HepG2 (cell line): Measurements from ENCODE around the gene METTL22. TPM values are rescaled to one million over a fixed set of nuclear protein-coding genes. Genes with fewer than 3 reads are reported as not detected.

Experiments used
- CCAR2 ChIP-seq: fragments of 200-400 bp; formaldehyde crosslinking; optimal IDR thresholded peaks from 2 replicates; pipeline ENCODE3; 2018; ENCODE audit warnings: low read depth, mild to moderate bottlenecking, low read length, moderate library complexity
- IRF2 ChIP-seq: IDR thresholded peaks from 2 replicates; pipeline ENCODE4 v1.6.1; 2018; ENCODE audit warnings: missing genetic modification reagents, missing compliant biosample characterization
- KLF15 ChIP-seq: sonication (generic); formaldehyde crosslinking; IDR thresholded peaks from 2 replicates; pipeline ENCODE4 v1.8.1; 2023; ENCODE audit warnings: borderline replicate concordance, mild to moderate bottlenecking, inconsistent platforms, missing genetic modification reagents, mixed read lengths
- MNT ChIP-seq: fragments of 450-650 bp; IDR thresholded peaks from 2 replicates; pipeline ENCODE4 v1.6.1; 2016
- RBAK ChIP-seq: sonication (generic); formaldehyde crosslinking; IDR thresholded peaks from 2 replicates; pipeline ENCODE4 v1.5.1; 2020; ENCODE audit warnings: mild to moderate bottlenecking, missing genetic modification reagents
- TFDP2 ChIP-seq: sonication (generic); formaldehyde crosslinking; IDR thresholded peaks from 2 replicates; pipeline ENCODE4 v1.4.0; 2020; ENCODE audit warnings: missing genetic modification reagents
- ZBTB20 ChIP-seq: sonication (generic); formaldehyde crosslinking; IDR thresholded peaks from 2 replicates; pipeline ENCODE4 v1.8.1; 2023; ENCODE audit warnings: missing genetic modification reagents, low read depth, mild to moderate bottlenecking, borderline replicate concordance
- ZFP90 ChIP-seq: sonication (generic); formaldehyde crosslinking; IDR thresholded peaks from 2 replicates; pipeline ENCODE4 v1.8.0; 2022; ENCODE audit warnings: missing genetic modification reagents, mild to moderate bottlenecking, inconsistent platforms, borderline replicate concordance
- ZKSCAN8 ChIP-seq: IDR thresholded peaks from 2 replicates; pipeline ENCODE4 v1.6.1; 2016; ENCODE audit warnings: borderline replicate concordance, missing genetic modification reagents, missing compliant biosample characterization
- ZNF136 ChIP-seq: sonication (generic); formaldehyde crosslinking; IDR thresholded peaks from 2 replicates; pipeline ENCODE4 v1.8.1; 2022; ENCODE audit warnings: low read depth, mild to moderate bottlenecking, moderate library complexity, missing genetic modification reagents
- polyA plus RNA-seq, 8 experiments: library from polyadenylated mRNA; depleted of rRNA in 3 of 8; stranded (reverse) in 7 of 8; unstranded in 1 of 8; fragments of >200 nt; fragmentation: Illumina TruSeq in 4 of 8; extraction: Trizol in 4 of 8; gene quantifications; 2 replicates each; pipeline versions ENCODE4 v1.2.1 to v1.2.3, GENCODE V29; 2011 to 2016; ENCODE audit warnings: low read depth in 4 of 8, missing spikeins in 1 of 8, mixed read lengths in 1 of 8; ENCODE audit not compliant: insufficient read depth in 1 of 8
- total RNA-seq, 5 experiments: library from RNA; depleted of rRNA; stranded (reverse); fragments of >200 nt; fragmentation: Illumina TruSeq; extraction: Trizol; gene quantifications; 2 replicates each; pipeline ENCODE4 v1.2.3, GENCODE V29; 2016; ENCODE audit warnings: low read depth in 1 of 5
- TF ChIP-seq, protein P1 (sequence below): sonication (generic); formaldehyde crosslinking; IDR thresholded peaks from 2 replicates; pipeline ENCODE4 v1.4.0; 2020; ENCODE audit warnings: missing genetic modification reagents, borderline replicate concordance
- TF ChIP-seq, protein P2 (sequence below): fragments of 450-650 bp; IDR thresholded peaks from 2 replicates; pipeline ENCODE4 v1.6.1; 2017
- TF ChIP-seq, protein P3 (sequence below): sonication (generic); formaldehyde crosslinking; IDR thresholded peaks from 2 replicates; pipeline ENCODE4 v1.5.1; 2020; ENCODE audit warnings: mild to moderate bottlenecking, missing genetic modification reagents, moderate library complexity
- TF ChIP-seq, protein P4 (sequence below): IDR thresholded peaks from 2 replicates; pipeline ENCODE4 v1.6.1; 2016
- TF ChIP-seq, protein P5 (sequence below): sonication (generic); formaldehyde crosslinking; IDR thresholded peaks from 2 replicates; pipeline ENCODE4 v1.8.1; 2023; ENCODE audit warnings: mild to moderate bottlenecking, missing genetic modification reagents, borderline replicate concordance

METTL22 gene
- total and polyA plus RNA-seq, 2 of the 13 experiments (the other 11 are each of a cell fraction or from before 2014, with no cell fraction given), result 36.2 to 94.8 TPM

GRCh38 chr16:8678068-8678927 is 56.8 kb downstream of the METTL22 start (continued):
- no peak for TF ChIP-seq MNT
- TF ChIP-seq, protein P1, sequence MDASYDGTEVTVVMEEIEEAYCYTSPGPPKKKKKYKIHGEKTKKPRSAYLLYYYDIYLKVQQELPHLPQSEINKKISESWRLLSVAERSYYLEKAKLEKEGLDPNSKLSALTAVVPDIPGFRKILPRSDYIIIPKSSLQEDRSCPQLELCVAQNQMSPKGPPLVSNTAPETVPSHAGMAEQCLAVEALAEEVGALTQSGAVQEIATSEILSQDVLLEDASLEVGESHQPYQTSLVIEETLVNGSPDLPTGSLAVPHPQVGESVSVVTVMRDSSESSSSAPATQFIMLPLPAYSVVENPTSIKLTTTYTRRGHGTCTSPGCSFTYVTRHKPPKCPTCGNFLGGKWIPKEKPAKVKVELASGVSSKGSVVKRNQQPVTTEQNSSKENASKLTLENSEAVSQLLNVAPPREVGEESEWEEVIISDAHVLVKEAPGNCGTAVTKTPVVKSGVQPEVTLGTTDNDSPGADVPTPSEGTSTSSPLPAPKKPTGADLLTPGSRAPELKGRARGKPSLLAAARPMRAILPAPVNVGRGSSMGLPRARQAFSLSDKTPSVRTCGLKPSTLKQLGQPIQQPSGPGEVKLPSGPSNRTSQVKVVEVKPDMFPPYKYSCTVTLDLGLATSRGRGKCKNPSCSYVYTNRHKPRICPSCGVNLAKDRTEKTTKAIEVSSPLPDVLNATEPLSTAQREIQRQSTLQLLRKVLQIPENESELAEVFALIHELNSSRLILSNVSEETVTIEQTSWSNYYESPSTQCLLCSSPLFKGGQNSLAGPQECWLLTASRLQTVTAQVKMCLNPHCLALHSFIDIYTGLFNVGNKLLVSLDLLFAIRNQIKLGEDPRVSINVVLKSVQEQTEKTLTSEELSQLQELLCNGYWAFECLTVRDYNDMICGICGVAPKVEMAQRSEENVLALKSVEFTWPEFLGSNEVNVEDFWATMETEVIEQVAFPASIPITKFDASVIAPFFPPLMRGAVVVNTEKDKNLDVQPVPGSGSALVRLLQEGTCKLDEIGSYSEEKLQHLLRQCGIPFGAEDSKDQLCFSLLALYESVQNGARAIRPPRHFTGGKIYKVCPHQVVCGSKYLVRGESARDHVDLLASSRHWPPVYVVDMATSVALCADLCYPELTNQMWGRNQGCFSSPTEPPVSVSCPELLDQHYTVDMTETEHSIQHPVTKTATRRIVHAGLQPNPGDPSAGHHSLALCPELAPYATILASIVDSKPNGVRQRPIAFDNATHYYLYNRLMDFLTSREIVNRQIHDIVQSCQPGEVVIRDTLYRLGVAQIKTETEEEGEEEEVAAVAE (CRISPR knock-in tag), result peak; percentile 82; the same call in 1 of the 2 replicates
- no peak; the same call in 1 of the 2 replicates for TF ChIP-seq IRF2
- peak; percentile 92 for TF ChIP-seq ZKSCAN8
- peak; percentile 14; the same call in 1 of the 2 replicates for TF ChIP-seq TFDP2 (CRISPR knock-in tag)
- peak; percentile 95 for TF ChIP-seq ZBTB20
- TF ChIP-seq, protein P2, sequence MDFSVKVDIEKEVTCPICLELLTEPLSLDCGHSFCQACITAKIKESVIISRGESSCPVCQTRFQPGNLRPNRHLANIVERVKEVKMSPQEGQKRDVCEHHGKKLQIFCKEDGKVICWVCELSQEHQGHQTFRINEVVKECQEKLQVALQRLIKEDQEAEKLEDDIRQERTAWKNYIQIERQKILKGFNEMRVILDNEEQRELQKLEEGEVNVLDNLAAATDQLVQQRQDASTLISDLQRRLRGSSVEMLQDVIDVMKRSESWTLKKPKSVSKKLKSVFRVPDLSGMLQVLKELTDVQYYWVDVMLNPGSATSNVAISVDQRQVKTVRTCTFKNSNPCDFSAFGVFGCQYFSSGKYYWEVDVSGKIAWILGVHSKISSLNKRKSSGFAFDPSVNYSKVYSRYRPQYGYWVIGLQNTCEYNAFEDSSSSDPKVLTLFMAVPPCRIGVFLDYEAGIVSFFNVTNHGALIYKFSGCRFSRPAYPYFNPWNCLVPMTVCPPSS, result no peak
- TF ChIP-seq, protein P3, sequence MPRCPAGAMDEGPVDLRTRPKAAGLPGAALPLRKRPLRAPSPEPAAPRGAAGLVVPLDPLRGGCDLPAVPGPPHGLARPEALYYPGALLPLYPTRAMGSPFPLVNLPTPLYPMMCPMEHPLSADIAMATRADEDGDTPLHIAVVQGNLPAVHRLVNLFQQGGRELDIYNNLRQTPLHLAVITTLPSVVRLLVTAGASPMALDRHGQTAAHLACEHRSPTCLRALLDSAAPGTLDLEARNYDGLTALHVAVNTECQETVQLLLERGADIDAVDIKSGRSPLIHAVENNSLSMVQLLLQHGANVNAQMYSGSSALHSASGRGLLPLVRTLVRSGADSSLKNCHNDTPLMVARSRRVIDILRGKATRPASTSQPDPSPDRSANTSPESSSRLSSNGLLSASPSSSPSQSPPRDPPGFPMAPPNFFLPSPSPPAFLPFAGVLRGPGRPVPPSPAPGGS (CRISPR knock-in tag), result no peak
- TF ChIP-seq RBAK, result peak; percentile 43; the same call in 1 of the 2 replicates
- no peak for TF ChIP-seq KLF15
- TF ChIP-seq ZFP90 (CRISPR knock-in tag), result peak; percentile 57
- TF ChIP-seq, protein P4, sequence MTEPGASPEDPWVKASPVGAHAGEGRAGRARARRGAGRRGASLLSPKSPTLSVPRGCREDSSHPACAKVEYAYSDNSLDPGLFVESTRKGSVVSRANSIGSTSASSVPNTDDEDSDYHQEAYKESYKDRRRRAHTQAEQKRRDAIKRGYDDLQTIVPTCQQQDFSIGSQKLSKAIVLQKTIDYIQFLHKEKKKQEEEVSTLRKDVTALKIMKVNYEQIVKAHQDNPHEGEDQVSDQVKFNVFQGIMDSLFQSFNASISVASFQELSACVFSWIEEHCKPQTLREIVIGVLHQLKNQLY (CRISPR knock-in tag), result peak; percentile 37; the same call in 1 of the 2 replicates
- TF ChIP-seq, protein P5, sequence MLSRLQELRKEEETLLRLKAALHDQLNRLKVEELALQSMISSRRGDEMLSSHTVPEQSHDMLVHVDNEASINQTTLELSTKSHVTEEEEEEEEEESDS (CRISPR knock-in tag), result no peak
- peak; percentile 84 for TF ChIP-seq CCAR2
- no peak for TF ChIP-seq ZNF136 (CRISPR knock-in tag)
